GM21515 (cell line): Measurements from ENCODE around the gene PWWP2B.

Experiments
- ATAC-seq: cut with Tn5 transposase; IDR thresholded peaks from one replicate; pipeline ENCODE4 v1.9.1; 2021; ENCODE audit not compliant: unreplicated experiment

Gene PWWP2B

GRCh38 chr10:132417957-132418441, 21.0 kb downstream of the PWWP2B start:
- no peak for ATAC-seq

GRCh38 chr10:132418527-132419416, 21.8 kb downstream of the PWWP2B start:
- no peak for ATAC-seq

- ATAC-seq = no peak
These were observed 22.8 kb downstream of the PWWP2B start for GRCh38 chr10:132419538-132420468.

GRCh38 chr10:132420469-132420980, 23.5 kb downstream of the PWWP2B start:
- ATAC-seq = no peak

DNA sequence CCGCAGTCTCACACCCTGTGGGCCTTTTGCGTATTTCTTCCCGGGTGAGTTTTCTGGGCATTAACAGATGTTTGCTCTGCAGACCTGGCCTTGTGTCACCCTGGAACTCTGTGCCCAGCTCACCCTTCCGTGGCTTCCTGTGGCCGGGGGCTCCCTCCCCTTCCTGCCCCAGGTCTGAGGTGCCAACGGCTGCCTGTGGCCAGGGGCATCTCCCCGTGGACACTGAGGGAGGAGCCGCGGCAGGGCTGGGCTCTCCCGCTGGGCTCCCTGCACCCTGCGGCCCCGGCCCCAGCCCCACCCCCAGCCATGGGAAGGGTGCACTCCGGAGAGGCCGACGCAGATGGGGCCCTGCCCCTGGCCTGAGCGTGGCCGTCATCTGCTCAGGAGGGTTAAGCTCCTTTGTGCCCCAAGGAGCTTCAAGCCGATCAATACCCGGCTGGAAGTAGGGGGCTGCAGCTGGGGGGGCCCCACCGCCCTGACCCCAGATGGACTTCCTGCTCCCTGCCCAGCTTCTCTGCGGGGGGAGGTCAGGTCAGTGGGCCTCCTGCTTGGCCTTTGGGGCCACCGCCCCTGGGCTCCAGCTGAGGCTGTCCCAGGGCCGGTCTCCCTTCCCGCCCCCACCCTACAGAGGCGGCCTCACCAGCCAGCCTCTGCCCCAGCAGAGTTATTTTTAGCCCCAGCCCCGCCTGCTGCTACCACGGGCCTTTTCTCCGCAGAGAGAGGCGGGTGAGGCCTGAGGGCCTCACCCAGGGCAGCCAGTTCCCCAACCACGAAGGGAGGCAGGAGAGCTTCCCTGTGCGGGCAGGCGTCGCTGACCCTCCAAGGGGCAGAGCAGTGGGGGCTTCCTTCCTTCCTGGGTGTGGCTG, 24.2 kb downstream of the PWWP2B start:
- ATAC-seq = no peak

DNA sequence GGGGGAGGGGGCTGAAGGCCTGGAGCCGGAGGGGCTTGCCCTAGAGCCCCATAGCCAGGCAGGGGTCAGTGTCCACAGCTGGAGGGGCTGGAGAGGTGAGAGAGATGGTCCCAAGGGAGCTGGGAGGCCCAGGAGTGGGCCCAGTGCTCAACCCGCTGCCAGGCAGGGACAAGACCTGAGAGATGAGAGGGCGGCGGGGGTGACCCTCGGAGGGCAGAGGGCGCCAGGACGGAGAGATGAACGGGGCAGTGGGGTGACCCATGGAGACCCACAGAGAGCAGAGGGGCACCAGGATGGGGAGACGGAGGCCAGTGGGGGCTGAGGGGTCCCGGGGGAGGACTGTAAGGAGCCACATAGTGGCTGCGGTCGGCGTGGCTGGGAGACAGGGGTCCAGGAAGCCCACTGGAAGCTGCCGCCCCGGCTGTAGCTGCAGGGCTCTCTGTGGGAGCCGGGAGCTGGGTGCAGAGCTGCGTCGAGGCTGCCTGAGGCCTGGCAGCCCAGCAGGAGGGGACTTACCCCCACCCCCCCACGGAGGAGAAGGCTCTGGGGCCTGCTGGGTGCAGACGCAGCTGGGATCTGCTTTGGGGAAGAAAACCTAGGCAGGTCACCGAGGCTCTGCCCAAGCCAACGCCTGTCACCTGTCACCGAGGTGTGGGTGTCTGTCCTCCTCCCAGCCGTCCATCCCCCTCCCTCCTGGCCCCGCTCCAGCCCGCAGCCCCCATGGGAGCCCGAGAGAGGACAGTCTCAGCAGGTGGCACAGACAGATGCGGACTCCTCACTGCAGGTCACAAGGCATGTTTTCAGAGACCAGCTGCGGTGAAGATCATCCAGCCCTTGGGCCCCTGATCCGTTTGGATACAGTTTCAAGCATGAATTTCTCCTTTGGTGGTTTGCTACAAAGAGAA, 25.1 kb downstream of the PWWP2B start:
- no peak for ATAC-seq

DNA sequence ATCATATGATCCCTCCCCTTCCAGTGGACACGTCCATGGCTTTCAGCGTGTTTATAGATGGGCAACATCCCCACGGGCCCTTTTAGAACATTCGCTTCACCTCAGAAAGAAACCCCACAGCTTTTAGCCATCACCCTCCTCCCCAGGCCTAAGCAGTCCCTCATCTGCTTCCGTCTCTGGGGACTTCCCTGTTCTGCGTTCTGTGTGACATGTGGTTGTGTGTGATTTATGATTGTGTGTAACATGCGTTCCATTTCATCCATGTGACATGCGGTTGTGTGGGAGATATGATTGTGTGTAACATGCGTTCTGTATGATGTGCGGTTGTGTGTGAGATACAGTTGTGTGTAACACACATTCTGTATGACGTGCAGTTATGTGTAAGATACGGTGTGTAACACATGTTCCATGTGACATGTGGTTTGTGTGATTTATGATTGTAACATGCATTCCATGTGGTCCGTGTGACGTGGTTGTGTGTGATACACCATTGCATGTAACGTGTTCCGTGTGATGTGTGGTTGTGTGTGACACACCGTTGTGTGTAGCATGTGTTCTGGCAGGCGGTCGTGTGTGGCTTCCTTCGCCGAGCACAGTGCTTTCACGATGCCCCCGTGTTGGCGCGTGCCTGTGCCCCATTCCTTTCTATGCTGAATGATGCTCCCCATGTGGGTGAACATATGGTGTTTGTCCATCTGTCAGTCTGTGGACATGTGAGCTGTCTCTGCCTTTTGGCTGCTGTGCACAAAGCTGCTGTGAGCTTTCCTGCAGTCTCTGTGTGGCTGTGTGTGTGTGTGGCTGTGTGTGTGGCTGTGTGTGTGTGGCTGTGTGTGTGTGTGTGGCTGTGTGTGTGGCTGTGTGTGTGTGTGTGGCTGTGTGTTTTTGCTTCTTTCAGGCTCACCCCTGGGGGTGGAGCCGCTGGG, 26.2 kb downstream of the PWWP2B start:
- ATAC-seq = no peak

DNA sequence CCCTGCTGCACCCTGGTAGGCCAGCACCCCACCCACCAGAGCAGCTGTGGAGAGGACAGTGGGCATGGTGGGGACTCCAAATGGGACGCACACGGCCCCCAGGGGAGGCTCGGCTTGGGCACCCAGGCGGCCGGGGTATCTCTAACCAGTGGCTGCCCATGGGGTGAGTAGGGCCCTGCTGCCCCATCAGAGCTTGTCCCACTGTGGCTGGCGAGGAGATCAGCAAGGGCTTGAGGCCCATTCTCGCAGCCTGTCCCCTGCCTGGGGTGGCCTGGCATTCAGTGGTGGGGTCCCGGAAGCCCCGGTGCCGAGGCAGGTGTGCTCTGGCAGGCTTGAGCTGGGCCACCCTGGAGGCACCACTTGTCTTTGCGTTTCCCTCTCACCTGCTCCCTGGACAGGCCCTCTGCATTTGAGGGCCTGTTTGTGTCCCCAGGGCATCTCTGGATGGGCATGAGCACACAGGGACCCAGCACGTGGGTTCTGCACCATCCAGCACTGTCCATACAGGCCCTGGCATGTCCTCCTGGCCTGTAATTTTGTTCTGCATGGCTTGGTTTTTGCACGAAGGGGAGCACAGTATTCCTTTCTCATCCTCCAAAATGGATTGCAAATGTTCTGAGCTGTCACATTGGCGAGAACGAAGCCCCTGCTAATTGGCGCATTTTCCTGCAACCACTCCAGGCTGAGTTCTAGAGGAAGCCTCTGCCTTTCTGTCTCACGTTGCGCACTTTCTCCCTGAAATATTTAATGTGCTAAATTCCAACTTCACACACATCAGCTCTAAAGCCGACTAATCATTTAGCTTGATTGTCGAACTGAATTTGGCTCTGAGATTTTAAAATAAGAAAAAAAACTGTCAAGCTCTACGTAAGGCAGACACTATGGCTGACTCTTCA, 27.2 kb downstream of the PWWP2B start:
- ATAC-seq = no peak

- no peak for ATAC-seq
These were observed 28.2 kb downstream of the PWWP2B start for GRCh38 chr10:132425029-132425756.

GRCh38 chr10:132425757-132426155, 28.8 kb downstream of the PWWP2B start:
- no peak for ATAC-seq

GRCh38 chr10:132427006-132427771, 30.2 kb downstream of the PWWP2B start:
- no peak for ATAC-seq

DNA sequence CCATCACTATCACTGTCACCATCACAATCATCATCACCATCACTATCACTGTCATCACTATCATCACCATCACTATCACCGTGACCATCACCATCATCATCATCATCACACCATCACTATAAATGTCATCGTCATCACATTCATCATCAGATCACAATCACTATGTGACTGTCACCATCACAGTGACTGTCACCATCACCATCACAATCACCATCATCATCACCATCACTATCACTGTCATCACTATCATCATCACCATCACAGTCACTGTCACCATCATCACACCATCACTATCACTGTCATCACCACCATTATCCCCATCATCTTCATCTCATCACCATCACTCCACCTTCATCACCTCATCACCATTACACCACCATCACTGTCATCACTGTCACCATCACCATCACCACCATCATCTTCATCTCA, 31.0 kb downstream of the PWWP2B start:
- ATAC-seq = no peak

DNA sequence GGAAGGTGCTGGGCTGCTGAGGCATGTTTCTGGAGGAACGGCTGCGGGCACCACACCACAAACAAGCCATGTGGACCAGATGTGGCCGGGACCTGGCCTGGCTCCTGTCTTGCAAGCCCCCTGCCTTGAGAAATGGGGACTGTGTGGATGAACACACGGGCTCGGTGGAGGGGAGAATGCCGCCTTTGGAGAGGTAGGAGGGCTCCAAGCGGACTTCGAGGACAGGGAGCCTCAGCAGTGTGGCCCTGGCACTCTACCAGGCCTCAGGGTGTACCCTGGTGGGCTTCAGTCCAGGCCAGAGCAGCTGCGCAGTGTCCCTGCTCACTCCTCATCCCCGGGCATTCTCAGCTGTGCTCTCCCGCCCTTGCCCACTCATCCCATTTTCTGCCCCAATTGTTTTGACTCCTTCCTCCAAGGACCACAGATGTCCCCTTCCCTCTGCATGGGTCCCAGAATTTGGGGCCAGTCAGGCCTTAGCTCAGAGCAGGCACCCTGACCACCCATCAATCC, 31.5 kb downstream of the PWWP2B start:
- ATAC-seq = no peak

DNA sequence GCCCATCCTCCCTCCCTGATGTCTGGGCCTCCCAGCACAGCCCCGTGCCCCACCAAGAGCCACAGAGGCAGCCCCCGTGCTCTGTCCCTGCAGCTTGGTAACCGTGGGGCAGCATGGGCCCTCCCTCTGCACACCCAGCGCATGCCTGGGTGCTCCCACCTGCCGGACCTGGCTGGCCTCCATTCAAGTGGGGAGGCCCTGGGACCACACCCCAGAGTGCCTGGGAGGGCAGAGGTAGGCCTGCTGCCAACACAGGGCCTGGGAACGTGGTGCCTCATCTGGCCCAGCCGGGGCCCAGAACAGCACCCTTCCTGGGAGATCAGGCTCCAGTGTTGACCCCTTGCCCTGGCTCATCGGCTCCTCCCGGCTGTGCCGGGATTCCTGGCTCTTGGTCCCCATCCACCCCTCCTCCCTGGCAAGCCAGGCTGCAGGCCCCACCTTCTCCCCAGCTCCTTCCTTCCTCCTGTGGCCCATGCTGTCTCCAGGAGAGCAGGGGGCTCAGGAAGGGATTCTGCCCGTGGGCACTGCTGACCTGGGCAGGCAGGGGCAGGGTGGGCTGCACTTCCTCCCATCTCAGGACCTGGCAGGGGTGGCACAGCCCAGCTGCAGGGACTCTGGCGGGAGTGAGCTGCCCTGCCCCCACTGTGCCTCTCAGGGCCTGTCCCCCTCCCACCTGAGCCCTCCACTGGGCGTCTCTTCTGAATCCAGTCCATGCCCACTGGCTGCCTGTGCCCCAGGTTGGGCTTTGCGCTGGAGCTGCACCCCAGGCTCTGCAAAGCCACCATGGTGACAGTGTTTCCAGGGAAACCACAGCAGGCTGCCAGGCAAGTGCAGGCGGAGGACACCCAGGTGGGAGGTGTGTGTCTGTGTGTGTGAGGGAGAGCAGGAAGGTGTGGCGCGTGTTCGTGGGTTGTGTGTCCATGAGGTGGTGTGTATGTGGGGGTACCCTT, 32.6 kb downstream of the PWWP2B start:
- no peak for ATAC-seq
